ENCODE results near the gene MICU1. TPM values are rescaled to one million over a fixed set of nuclear protein-coding genes. Genes with fewer than 3 reads are reported as not detected.

Gene MICU1
- total RNA-seq, 1 experiment from 2014 or later = 89.4 TPM

DNA sequence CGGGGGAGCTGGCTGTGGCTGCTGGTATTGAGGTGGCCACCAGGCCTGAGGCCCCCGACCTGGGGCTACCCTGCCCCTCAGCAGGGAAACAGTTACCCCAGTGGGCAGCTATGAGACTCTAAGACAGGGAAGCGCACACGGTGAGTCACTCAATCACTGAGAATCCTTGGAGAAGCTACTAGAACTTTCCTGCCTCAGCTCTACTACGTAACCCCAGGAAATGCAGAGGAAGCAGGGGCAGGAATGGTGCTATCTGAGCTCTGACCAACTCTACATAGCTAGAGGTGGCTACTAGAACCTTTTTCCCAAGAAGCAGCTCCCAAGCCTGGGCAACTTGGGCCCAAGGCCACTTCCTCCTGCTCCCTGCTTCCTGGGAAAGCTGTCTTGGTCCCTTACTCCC lies 283.0 kb downstream of the MICU1 start:
- Mint-ChIP-seq H3K36me3 (ENCODE audit: insufficient read depth, unreplicated experiment) (peaks cover 50% of the 10 kb centered on the region), H3K4me1 (ENCODE audit: low read depth, unreplicated experiment) (peaks cover 16% of the 10 kb centered on the region), H3K27ac (ENCODE audit: unreplicated experiment) (peak overlapping the region; percentile 49), H3K4me3 (ENCODE audit: low read depth, unreplicated experiment) (no peak overlapping the region), H3K27me3 (ENCODE audit: unreplicated experiment) (no peaks in the 10 kb centered on the region), H3K9me3 (ENCODE audit: low read depth, unreplicated experiment) (no peaks in the 10 kb centered on the region)
- TF ChIP-seq, protein P1, sequence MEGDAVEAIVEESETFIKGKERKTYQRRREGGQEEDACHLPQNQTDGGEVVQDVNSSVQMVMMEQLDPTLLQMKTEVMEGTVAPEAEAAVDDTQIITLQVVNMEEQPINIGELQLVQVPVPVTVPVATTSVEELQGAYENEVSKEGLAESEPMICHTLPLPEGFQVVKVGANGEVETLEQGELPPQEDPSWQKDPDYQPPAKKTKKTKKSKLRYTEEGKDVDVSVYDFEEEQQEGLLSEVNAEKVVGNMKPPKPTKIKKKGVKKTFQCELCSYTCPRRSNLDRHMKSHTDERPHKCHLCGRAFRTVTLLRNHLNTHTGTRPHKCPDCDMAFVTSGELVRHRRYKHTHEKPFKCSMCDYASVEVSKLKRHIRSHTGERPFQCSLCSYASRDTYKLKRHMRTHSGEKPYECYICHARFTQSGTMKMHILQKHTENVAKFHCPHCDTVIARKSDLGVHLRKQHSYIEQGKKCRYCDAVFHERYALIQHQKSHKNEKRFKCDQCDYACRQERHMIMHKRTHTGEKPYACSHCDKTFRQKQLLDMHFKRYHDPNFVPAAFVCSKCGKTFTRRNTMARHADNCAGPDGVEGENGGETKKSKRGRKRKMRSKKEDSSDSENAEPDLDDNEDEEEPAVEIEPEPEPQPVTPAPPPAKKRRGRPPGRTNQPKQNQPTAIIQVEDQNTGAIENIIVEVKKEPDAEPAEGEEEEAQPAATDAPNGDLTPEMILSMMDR (IDR thresholded peaks at IDR 0.05; ENCODE audit: unreplicated experiment) = no peak
- CTCF ChIA-PET = interaction anchor here (0.9 to 1.1 kb wide), 2 partner anchors 11 to 12 kb away, joined by 3 to 5 read pairs; partner anchors contain the start of gene DNAJB12
- intact Hi-C loops (cut with micrococcal nuclease; ENCODE audit: unreplicated experiment) = no loop called here
- BruUV-seq (replicated peaks) = no TSS peak
- DNase-seq = no peak

DNA sequence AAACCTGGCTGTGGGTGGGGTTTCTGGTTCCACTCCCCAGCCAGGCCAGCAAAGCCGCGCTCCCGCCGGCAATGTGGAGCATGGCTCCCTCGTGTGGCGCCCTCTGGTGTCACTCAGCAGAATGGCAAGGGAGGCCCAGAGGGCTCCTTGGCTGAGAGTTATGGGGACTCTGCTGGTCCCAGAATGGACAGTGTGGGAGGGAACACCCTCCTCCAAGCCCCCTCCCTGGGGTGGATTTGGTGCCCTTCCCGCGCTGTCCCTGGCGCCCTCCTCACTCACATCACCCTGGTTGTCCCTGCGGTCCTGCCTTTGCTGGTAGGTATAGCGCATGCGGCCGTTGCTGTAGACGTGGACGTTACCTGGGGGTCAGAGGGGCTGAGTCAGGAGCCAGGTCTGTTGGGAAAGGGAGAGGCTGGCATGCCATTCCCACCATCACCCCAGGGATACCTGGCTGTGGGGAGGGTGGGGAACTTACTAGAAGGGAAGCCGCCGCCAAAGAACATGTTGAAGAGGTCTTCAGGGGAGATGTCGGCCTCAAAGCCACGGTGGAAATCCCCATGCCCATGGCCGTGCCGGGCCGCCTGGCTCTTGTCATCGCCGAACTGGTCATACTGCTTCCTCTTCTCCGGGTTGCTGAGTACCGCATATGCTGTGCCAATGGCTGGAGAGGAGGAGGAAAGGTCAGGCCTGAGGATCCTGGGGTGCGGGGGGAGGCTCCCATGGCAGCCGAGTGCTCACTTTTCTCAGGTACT lies 285.2 kb downstream of the MICU1 start:
- TF ChIP-seq, protein P1 (IDR thresholded peaks at IDR 0.05; ENCODE audit: unreplicated experiment) = peak; percentile 96
- no TSS peak for BruUV-seq (replicated peaks)
- Mint-ChIP-seq H3K27me3 (ENCODE audit: unreplicated experiment) (no peaks in the 10 kb centered on the region), H3K4me3 (ENCODE audit: low read depth, unreplicated experiment) (no peak overlapping the region), H3K27ac (ENCODE audit: unreplicated experiment) (no peak overlapping the region), H3K4me1 (ENCODE audit: low read depth, unreplicated experiment) (peaks cover 32% of the 10 kb centered on the region), H3K36me3 (ENCODE audit: insufficient read depth, unreplicated experiment) (peaks cover 67% of the 10 kb centered on the region), H3K9me3 (ENCODE audit: low read depth, unreplicated experiment) (no peaks in the 10 kb centered on the region)
- peak; percentile 87 for DNase-seq
- intact Hi-C loops (cut with micrococcal nuclease; ENCODE audit: unreplicated experiment) = no loop called here
- CTCF ChIA-PET = interaction anchor here (0.9 to 1.2 kb wide), 2 partner anchors 69 to 215 kb away, joined by 3 to 11 read pairs; no protein-coding TSS in a partner anchor

DNA sequence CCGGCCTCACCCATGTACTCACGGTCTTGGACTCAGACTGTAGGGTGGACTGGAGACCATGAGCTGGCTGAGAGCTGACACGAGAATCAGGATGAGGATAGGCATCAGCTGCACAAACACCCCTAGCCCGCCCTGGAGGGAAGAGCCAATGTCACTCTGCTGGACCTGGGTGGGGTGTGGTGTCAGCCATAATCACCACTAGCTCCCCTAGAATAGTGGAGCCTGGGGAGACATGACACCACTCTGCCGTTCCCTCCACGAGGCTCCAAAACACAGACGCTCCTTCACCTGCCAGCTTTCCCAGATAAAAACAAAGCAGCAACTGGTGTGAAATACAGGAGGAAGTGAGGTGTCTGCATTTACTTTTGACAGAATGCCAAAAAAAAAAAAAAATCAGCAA lies 287.7 kb downstream of the MICU1 start:
- H3K4me3 Mint-ChIP-seq (ENCODE audit: low read depth, unreplicated experiment) = no peak overlapping the region
- peak overlapping the region; percentile 62 for H3K27ac Mint-ChIP-seq (ENCODE audit: unreplicated experiment)
- peaks cover 84% of the 10 kb centered on the region for H3K36me3 Mint-ChIP-seq (ENCODE audit: insufficient read depth, unreplicated experiment)
- H3K4me1 Mint-ChIP-seq (ENCODE audit: low read depth, unreplicated experiment) = peaks cover 56% of the 10 kb centered on the region
- no peaks in the 10 kb centered on the region for H3K9me3 Mint-ChIP-seq (ENCODE audit: low read depth, unreplicated experiment)
- CTCF ChIA-PET = interaction anchor here (0.6 to 1.9 kb wide), 2 partner anchors 96 to 212 kb away, joined by 3 to 10 read pairs; no protein-coding TSS in a partner anchor
- H3K27me3 Mint-ChIP-seq (ENCODE audit: unreplicated experiment) = no peaks in the 10 kb centered on the region
- no TSS peak for BruUV-seq (replicated peaks)
- no peak for DNase-seq
- TF ChIP-seq, protein P1 (IDR thresholded peaks at IDR 0.05; ENCODE audit: unreplicated experiment) = no peak
- intact Hi-C loops (cut with micrococcal nuclease; ENCODE audit: unreplicated experiment) = loop anchor here (5.0 to 10.0 kb wide), 3 partner anchors 243 to 441 kb away; no protein-coding TSS in a partner anchor

DNA sequence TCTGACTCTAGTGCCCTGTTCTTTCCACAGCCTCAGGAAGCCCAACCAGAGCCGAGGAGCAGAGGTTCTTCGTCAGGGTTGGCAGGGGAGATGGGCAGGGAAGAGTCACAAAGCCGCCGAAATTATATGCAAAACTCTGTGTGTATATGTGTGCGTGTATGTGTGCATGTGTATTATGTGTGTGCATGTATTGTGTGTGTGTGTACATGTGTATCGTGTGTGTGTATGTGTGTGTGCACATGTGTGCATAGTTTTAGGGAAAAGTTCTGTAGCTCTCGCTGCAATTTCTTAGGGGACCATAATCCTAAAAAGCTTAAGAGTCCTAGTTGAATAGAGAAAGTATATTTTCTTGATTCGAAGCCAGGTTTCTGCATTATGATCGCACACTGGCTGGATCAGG lies 288.2 kb downstream of the MICU1 start:
- no peak overlapping the region for H3K4me3 Mint-ChIP-seq (ENCODE audit: low read depth, unreplicated experiment)
- peaks cover 61% of the 10 kb centered on the region for H3K4me1 Mint-ChIP-seq (ENCODE audit: low read depth, unreplicated experiment)
- H3K27ac Mint-ChIP-seq (ENCODE audit: unreplicated experiment) = peak overlapping the region; percentile 62
- no TSS peak for BruUV-seq (replicated peaks)
- H3K9me3 Mint-ChIP-seq (ENCODE audit: low read depth, unreplicated experiment) = no peaks in the 10 kb centered on the region
- peaks cover 86% of the 10 kb centered on the region for H3K36me3 Mint-ChIP-seq (ENCODE audit: insufficient read depth, unreplicated experiment)
- intact Hi-C loops (cut with micrococcal nuclease; ENCODE audit: unreplicated experiment) = loop anchor here (2.0 to 10.0 kb wide), 5 partner anchors 93 to 440 kb away; no protein-coding TSS in a partner anchor
- no peak for DNase-seq
- no peaks in the 10 kb centered on the region for H3K27me3 Mint-ChIP-seq (ENCODE audit: unreplicated experiment)
- TF ChIP-seq, protein P1 (IDR thresholded peaks at IDR 0.05; ENCODE audit: unreplicated experiment) = no peak
- CTCF ChIA-PET = interaction anchor here (0.6 to 2.1 kb wide), 8 partner anchors 63 to 441 kb away, joined by 3 to 12 read pairs (median 4); no protein-coding TSS in a partner anchor

All from Calu3 (cell line).